HepG2 (cell line): ENCODE measurements around the gene OXLD1. TPM values are rescaled to one million over a fixed set of nuclear protein-coding genes. Genes with fewer than 3 reads are reported as not detected.

Experiments used
- ATAC-seq: fragments of 200-7000 bp; cut with Tn5 transposase; 3 replicates; pipeline ENCODE4 v1.9.1; 2020; ENCODE audit warnings: mild to moderate bottlenecking, moderate library complexity
- BruUV-seq: library from RNA; stranded (reverse); fragments of 400-500 nt; replicated peaks from 2 replicates; lab custom pipeline; 2021; lab: Mats Ljungman, UMichigan
- CTCF ChIA-PET: fragments of 300-600 bp; formaldehyde crosslinking; extraction: SDS; loops from one replicate; lab custom pipeline; 2021; ENCODE audit warnings: low total read pairs, inconsistent platforms, low intra/inter-chr PET ratio; lab: Yijun Ruan, JAX
- POLR2A ChIA-PET: fragments of 350-600 bp; sonication (Branson Sonifier 250); formaldehyde crosslinking; loops from one replicate; lab custom pipeline; 2020; ENCODE audit warnings: antibody characterized with exemption, inconsistent platforms; lab: Yijun Ruan, JAX
- DNase-seq: peaks from one replicate; pipeline ENCODE4 v3.0.0-alpha.2; 2015; ENCODE audit warnings: low spot score
- FAIRE-seq: peaks from 3 replicates; lab custom pipeline; 2011; peaks lifted over from hg19 to GRCh38; lab: Jason Lieb, UNC
- H2AFZ ChIP-seq: one replicate; pipeline ENCODE4 v1.6.1; 2011; ENCODE audit warnings: low read length, inconsistent platforms
- H3K27ac ChIP-seq: fragments of 300-600 bp; 3 replicates; pipeline ENCODE4 v1.8.0; 2011; ENCODE audit warnings: mixed run types, mild to moderate bottlenecking, mixed read lengths, low read length, inconsistent platforms; ENCODE audit not compliant: insufficient read depth; ENCODE audit errors: extremely low read length
- H3K27me3 ChIP-seq, 2 experiments: fragments of 200-600 bp in 1 of 2; 2 replicates in 1 of 2; 3 replicates in 1 of 2; pipeline versions ENCODE4 v1.6.0 to v1.8.0; 2011; ENCODE audit warnings: low read length in 2 of 2, mild to moderate bottlenecking in 2 of 2, moderate library complexity in 2 of 2, inconsistent platforms in 1 of 2; ENCODE audit not compliant: insufficient read depth in 2 of 2, control insufficient read depth in 1 of 2
- H3K36me3 ChIP-seq, 2 experiments: fragments of 200-600 bp in 1 of 2; replicated peaks in 1 of 2; 2 replicates in 1 of 2; 3 replicates in 1 of 2; pipeline versions ENCODE4 v1.5.1 to v1.8.0; 2011; ENCODE audit warnings: low read length in 2 of 2, inconsistent platforms in 1 of 2; ENCODE audit not compliant: insufficient read depth in 2 of 2, control insufficient read depth in 1 of 2
- H3K4me1 ChIP-seq: 2 replicates; pipeline ENCODE4 v1.5.1; 2012; ENCODE audit warnings: low read length, inconsistent platforms; ENCODE audit not compliant: insufficient read depth
- H3K4me2 ChIP-seq: 2 replicates; pipeline ENCODE4 v1.6.0; 2011; ENCODE audit warnings: low read depth, low read length, inconsistent platforms
- H3K4me3 ChIP-seq, 3 experiments: fragments of 200-600 bp in 1 of 3; sonication (generic), shearing (Covaris generic) in 1 of 3; replicated peaks in 1 of 3; 2 replicates each; pipeline ENCODE4 v1.5.1; 2011 to 2016; ENCODE audit warnings: low read length in 3 of 3, inconsistent platforms in 2 of 3, low read depth in 2 of 3, mild to moderate bottlenecking in 2 of 3, control low read depth in 1 of 3, mixed read lengths in 1 of 3; ENCODE audit not compliant: insufficient read depth in 1 of 3
- H3K79me2 ChIP-seq: one replicate; pipeline ENCODE4 v1.6.1; 2011; ENCODE audit warnings: low read length, inconsistent platforms; ENCODE audit not compliant: insufficient read depth
- H3K9ac ChIP-seq: 2 replicates; pipeline ENCODE4 v1.6.0; 2011; ENCODE audit warnings: mild to moderate bottlenecking, low read depth, low read length, inconsistent platforms; ENCODE audit not compliant: insufficient read depth
- H3K9me3 ChIP-seq: 2 replicates; pipeline ENCODE4 v1.5.1; 2012; ENCODE audit warnings: mild to moderate bottlenecking, low read length
- H4K20me1 ChIP-seq: 2 replicates; pipeline ENCODE4 v1.6.0; 2011; ENCODE audit warnings: inconsistent platforms, mild to moderate bottlenecking, low read length, moderate library complexity; ENCODE audit not compliant: insufficient read depth
- HDAC6 ChIP-seq: fragments of 200-600 bp; sonication (generic); IDR thresholded peaks from 2 replicates; pipeline ENCODE4 v1.7.0; 2017; ENCODE audit warnings: mild to moderate bottlenecking, antibody characterized with exemption, low read length, low read depth
- JUNB ChIP-seq: sonication (generic); formaldehyde crosslinking; IDR thresholded peaks from 2 replicates; pipeline ENCODE4 v1.8.0; 2022; ENCODE audit warnings: missing genetic modification reagents, mild to moderate bottlenecking, borderline replicate concordance
- MED13 ChIP-seq: sonication (generic); formaldehyde crosslinking; IDR thresholded peaks from 2 replicates; pipeline ENCODE4 v1.5.0; 2020; ENCODE audit warnings: missing genetic modification reagents
- PLRG1 ChIP-seq: fragments of 450-650 bp; conservative IDR thresholded peaks from 2 replicates; pipeline ENCODE4 v1.6.1; 2016
- PRMT3 ChIP-seq: sonication (generic); formaldehyde crosslinking; IDR thresholded peaks from 2 replicates; pipeline ENCODE4 v1.8.1; 2022; ENCODE audit warnings: low read depth, mild to moderate bottlenecking, moderate library complexity, missing genetic modification reagents, borderline replicate concordance
- SIN3B ChIP-seq: fragments of 150-350 bp; IDR thresholded peaks from 2 replicates; pipeline ENCODE4 v1.6.1; 2014; ENCODE audit warnings: low read length
- SP4 ChIP-seq: sonication (generic); formaldehyde crosslinking; IDR thresholded peaks from 2 replicates; pipeline ENCODE4 v1.8.1; 2023; ENCODE audit warnings: mild to moderate bottlenecking, missing genetic modification reagents
- STAT5B ChIP-seq: sonication (generic); formaldehyde crosslinking; IDR thresholded peaks from 2 replicates; pipeline ENCODE4 v1.4.0; 2020; ENCODE audit warnings: missing genetic modification reagents
- TRIM24 ChIP-seq: sonication (generic); formaldehyde crosslinking; IDR thresholded peaks from 2 replicates; pipeline ENCODE4 v1.8.0; 2022; ENCODE audit warnings: mild to moderate bottlenecking, missing genetic modification reagents
- ZFP36L1 ChIP-seq: sonication (generic); formaldehyde crosslinking; IDR thresholded peaks from 2 replicates; pipeline ENCODE4 v1.8.0; 2022; ENCODE audit warnings: mild to moderate bottlenecking, missing genetic modification reagents, moderate library complexity
- ZMYM2 ChIP-seq: sonication (generic); formaldehyde crosslinking; IDR thresholded peaks from 2 replicates; pipeline ENCODE4 v1.8.0; 2022; ENCODE audit warnings: mild to moderate bottlenecking, missing genetic modification reagents
- ZNF260 ChIP-seq: sonication (generic); formaldehyde crosslinking; IDR thresholded peaks from 2 replicates; pipeline ENCODE4 v1.4.0; 2020; ENCODE audit warnings: missing genetic modification reagents, low read depth, mild to moderate bottlenecking, borderline replicate concordance
- ZNF331 ChIP-seq: sonication (generic); formaldehyde crosslinking; IDR thresholded peaks from 2 replicates; pipeline ENCODE4 v1.4.0; 2020; ENCODE audit warnings: missing genetic modification reagents
- WGBS: methylation state at CpG from one replicate; pipeline ENCODE4 v1.1.6; 2017; ENCODE audit warnings: low lambda C conversion rate; 5-methylcytosine and 5-hydroxymethylcytosine counted together
- in situ Hi-C: cut with HindIII; loops from 2 replicates; pipeline ENCODE4 v1.10.0; 2017; ENCODE audit warnings: low pct_unique_long_range_greater_than_20kb; ENCODE audit not compliant: extremely low pct_ligation_motif_present
- intact Hi-C: fragments of 100-400 bp; cut with micrococcal nuclease; formaldehyde crosslinking; loops from one replicate; pipeline ENCODE4 v1.10.0; 2022; ENCODE audit not compliant: unreplicated experiment
- polyA plus RNA-seq, 8 experiments: library from polyadenylated mRNA; depleted of rRNA in 3 of 8; stranded (reverse) in 7 of 8; unstranded in 1 of 8; fragments of >200 nt; fragmentation: Illumina TruSeq in 4 of 8; extraction: Trizol in 4 of 8; gene quantifications; 2 replicates each; pipeline versions ENCODE4 v1.2.1 to v1.2.3, GENCODE V29; 2011 to 2016; ENCODE audit warnings: low read depth in 4 of 8, missing spikeins in 1 of 8, mixed read lengths in 1 of 8; ENCODE audit not compliant: insufficient read depth in 1 of 8
- total RNA-seq, 5 experiments: library from RNA; depleted of rRNA; stranded (reverse); fragments of >200 nt; fragmentation: Illumina TruSeq; extraction: Trizol; gene quantifications; 2 replicates each; pipeline ENCODE4 v1.2.3, GENCODE V29; 2016; ENCODE audit warnings: low read depth in 1 of 5
- TF ChIP-seq, protein P1 (sequence below): IDR thresholded peaks from 2 replicates; pipeline ENCODE4 v1.6.1; 2016; ENCODE audit warnings: mild to moderate bottlenecking, missing biosample characterization, missing genetic modification reagents
- TF ChIP-seq, protein P2 (sequence below): sonication (generic); formaldehyde crosslinking; IDR thresholded peaks from 2 replicates; pipeline ENCODE4 v1.5.0; 2020; ENCODE audit warnings: missing genetic modification reagents
- TF ChIP-seq, protein P3 (sequence below): sonication (generic); formaldehyde crosslinking; IDR thresholded peaks from 2 replicates; pipeline ENCODE4 v1.4.0; 2020; ENCODE audit warnings: missing genetic modification reagents, mild to moderate bottlenecking, borderline replicate concordance
- TF ChIP-seq, protein P4 (sequence below): sonication (generic); formaldehyde crosslinking; IDR thresholded peaks from 2 replicates; pipeline ENCODE4 v1.5.0; 2020; ENCODE audit warnings: missing genetic modification reagents, mild to moderate bottlenecking, borderline replicate concordance

The OXLD1 gene
- total and polyA plus RNA-seq, 2 of the 13 experiments (the other 11 are each of a cell fraction or from before 2014, with no cell fraction given): 27.1 to 37.5 TPM

DNA sequence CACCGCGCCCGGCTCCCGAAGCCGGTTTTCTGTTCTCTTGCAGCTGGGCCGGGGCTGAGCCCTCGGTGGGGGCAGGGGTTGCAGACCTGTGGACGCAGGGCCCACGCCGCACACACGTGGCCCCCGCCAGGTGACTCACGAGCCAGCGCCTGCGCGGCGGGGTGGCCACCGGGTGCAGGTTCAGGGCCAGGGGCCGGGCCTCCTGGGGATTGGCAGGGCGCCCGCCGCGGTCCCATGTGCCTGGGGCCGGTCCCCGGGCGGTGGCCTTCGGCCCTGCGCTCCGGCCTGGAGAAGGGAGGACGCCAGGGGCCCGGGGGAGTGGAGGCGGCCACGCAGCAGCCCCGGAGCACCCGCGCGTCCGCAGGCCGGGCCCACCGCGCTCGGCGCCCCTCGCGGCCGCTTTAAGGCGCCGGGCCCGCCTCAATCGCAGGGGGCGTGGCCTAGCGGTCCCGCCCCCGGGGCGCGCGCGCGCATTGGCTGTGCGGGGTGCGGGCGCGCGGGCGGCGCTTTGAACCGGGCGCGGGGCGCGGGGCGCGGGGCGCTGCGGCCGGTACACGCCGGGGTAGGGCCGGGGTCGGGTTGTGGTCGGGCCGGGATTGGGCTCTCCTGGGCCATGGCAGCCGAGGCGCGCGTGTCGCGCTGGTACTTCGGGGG is 45.5 kb upstream of the OXLD1 start, which contains the start of gene SLC25A10:
Gene SLC25A10 (plus strand): TSS at position 471 of the 654 bp plus-strand sequence. CDS start 143 bp downstream, at position 614.
- Histone ChIP-seq H3K4me2 (peak within 1 kb of the TSS; percentile 96), H3K4me1 (peaks cover 32% of the 10 kb centered on the region), H3K27ac (peak within 1 kb of the TSS; percentile 93), H3K36me3 (peaks cover 14 to 36% of the 10 kb centered on the region in 2 experiments), H3K9ac (peak within 1 kb of the TSS; percentile 93), H3K4me3 (peak within 1 kb of the TSS; percentile 87 to 95 (median 92)), H3K79me2 (peaks cover 31% of the 10 kb centered on the region), H3K27me3 (no peaks in the 10 kb centered on the region; a peak in 1 of 5 replicates), H4K20me1 (no peaks in the 10 kb centered on the region), H3K9me3 (no peaks in the 10 kb centered on the region), H2AFZ (no peak within 1 kb of the TSS)
- ATAC-seq (peak; percentile 56), FAIRE-seq (no peak), DNase-seq (peak; percentile 89)
- in situ Hi-C loops (no loop called here), intact Hi-C loops (loop anchor here (1.0 kb wide), 1 partner anchor 9 kb away; the partner anchor contains the start of gene MRPL12)
- CTCF ChIA-PET: no interaction called here
- POLR2A ChIA-PET: interaction anchor here (0.6 to 6.3 kb wide), 14 partner anchors 8 to 326 kb away, joined by 3 to 143 read pairs (median 10); partner anchors contain the start of genes ARL16, CCDC137, DCXR and HGS
- WGBS: under 1% methylated on average over 18 of the region's 89 CpGs
- no TSS peak for BruUV-seq
- TF ChIP-seq STAT5B (peak; percentile 91), SP4 (CRISPR knock-in tag) (peak; percentile 86), ZNF331 (peak; percentile 100), PRMT3 (peak; percentile 99), TRIM24 (no peak), ZFP36L1 (peak; percentile 99), SIN3B (0 out of 2 replicates have a peak, but pooled peaks have one; percentile 8), HDAC6 (no peak), ZMYM2 (CRISPR knock-in tag) (no peak), PLRG1 (no peak), ZNF260 (CRISPR knock-in tag) (0 out of 2 replicates have a peak, but pooled peaks have one; percentile 90), MED13 (CRISPR knock-in tag) (peak; percentile 95; the same call in 1 of the 2 replicates), JUNB (CRISPR knock-in tag) (peak; percentile 87; the same call in 1 of the 2 replicates)
- TF ChIP-seq, protein P1, sequence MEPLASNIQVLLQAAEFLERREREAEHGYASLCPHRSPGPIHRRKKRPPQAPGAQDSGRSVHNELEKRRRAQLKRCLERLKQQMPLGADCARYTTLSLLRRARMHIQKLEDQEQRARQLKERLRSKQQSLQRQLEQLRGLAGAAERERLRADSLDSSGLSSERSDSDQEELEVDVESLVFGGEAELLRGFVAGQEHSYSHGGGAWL (CRISPR knock-in tag): peak; percentile 99
- TF ChIP-seq, protein P2, sequence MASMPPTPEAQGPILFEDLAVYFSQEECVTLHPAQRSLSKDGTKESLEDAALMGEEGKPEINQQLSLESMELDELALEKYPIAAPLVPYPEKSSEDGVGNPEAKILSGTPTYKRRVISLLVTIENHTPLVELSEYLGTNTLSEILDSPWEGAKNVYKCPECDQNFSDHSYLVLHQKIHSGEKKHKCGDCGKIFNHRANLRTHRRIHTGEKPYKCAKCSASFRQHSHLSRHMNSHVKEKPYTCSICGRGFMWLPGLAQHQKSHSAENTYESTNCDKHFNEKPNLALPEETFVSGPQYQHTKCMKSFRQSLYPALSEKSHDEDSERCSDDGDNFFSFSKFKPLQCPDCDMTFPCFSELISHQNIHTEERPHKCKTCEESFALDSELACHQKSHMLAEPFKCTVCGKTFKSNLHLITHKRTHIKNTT (CRISPR knock-in tag): peak; percentile 78; the same call in 1 of the 2 replicates
- TF ChIP-seq, protein P3, sequence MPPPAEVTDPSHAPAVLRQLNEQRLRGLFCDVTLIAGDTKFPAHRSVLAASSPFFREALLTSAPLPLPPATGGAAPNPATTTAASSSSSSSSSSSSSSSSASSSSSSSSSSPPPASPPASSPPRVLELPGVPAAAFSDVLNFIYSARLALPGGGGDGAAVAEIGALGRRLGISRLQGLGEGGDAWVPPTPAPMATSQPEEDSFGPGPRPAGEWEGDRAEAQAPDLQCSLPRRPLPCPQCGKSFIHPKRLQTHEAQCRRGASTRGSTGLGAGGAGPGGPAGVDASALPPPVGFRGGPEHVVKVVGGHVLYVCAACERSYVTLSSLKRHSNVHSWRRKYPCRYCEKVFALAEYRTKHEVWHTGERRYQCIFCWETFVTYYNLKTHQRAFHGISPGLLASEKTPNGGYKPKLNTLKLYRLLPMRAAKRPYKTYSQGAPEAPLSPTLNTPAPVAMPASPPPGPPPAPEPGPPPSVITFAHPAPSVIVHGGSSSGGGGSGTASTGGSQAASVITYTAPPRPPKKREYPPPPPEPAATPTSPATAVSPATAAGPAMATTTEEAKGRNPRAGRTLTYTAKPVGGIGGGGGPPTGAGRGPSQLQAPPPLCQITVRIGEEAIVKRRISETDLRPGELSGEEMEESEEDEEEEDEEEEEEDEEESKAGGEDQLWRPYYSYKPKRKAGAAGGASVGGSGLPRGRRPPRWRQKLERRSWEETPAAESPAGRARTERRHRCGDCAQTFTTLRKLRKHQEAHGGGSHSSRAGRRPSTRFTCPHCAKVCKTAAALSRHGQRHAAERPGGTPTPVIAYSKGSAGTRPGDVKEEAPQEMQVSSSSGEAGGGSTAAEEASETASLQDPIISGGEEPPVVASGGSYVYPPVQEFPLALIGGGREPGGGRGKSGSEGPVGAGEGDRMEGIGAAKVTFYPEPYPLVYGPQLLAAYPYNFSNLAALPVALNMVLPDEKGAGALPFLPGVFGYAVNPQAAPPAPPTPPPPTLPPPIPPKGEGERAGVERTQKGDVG (CRISPR knock-in tag): peak; percentile 68; the same call in 1 of the 2 replicates
- TF ChIP-seq, protein P4, sequence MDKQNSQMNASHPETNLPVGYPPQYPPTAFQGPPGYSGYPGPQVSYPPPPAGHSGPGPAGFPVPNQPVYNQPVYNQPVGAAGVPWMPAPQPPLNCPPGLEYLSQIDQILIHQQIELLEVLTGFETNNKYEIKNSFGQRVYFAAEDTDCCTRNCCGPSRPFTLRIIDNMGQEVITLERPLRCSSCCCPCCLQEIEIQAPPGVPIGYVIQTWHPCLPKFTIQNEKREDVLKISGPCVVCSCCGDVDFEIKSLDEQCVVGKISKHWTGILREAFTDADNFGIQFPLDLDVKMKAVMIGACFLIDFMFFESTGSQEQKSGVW: peak; percentile 96; the same call in 1 of the 2 replicates
